NCI-H510A treated with DMSO at 0.1 percent for 48 hours (cell line): Measurements from ENCODE around the gene DNAJB9.

Experiments used
- DNase-seq: peaks from one replicate; lab custom pipeline; 2025; lab: John Stamatoyannopoulos, UW

DNAJB9 gene

GRCh38 chr7:108605559-108606201, 36.0 kb downstream of the DNAJB9 start:
- DNase-seq, result no peak

GRCh38 chr7:108609643-108610042, 40.0 kb downstream of the DNAJB9 start:
- DNase-seq, result no peak

GRCh38 chr7:108611268-108611667, 41.6 kb downstream of the DNAJB9 start:
- no peak for DNase-seq

- peak; percentile 58 for DNase-seq
Observed at GRCh38 chr7:108613147-108613948, 43.7 kb downstream of the DNAJB9 start.

- no peak for DNase-seq
Observed at GRCh38 chr7:108613949-108614381, 44.3 kb downstream of the DNAJB9 start.

- no peak for DNase-seq
Observed at GRCh38 chr7:108614896-108615295, 45.2 kb downstream of the DNAJB9 start.

GRCh38 chr7:108618056-108618455, 48.4 kb downstream of the DNAJB9 start:
- DNase-seq, result peak; percentile 44

GRCh38 chr7:108623220-108623619, 53.5 kb downstream of the DNAJB9 start:
- no peak for DNase-seq
